T1000 (cell line): ENCODE results near the gene RALGPS1.

Experiments
- DNase-seq: peaks from one replicate; lab custom pipeline; 2025; ENCODE audit warnings: mixed read lengths; lab: John Stamatoyannopoulos, UW

RALGPS1 gene

GRCh38 chr9:127187231-127187956 lies 272.8 kb downstream of the RALGPS1 start:
- peak; percentile 32 for DNase-seq

- DNase-seq: no peak
Measured at GRCh38 chr9:127188396-127188795, 273.8 kb downstream of the RALGPS1 start.

- no peak for DNase-seq
Measured at GRCh38 chr9:127189628-127190027, 275.0 kb downstream of the RALGPS1 start.

- no peak for DNase-seq
Measured at GRCh38 chr9:127192744-127193143, 278.2 kb downstream of the RALGPS1 start.

- DNase-seq: no peak
Measured at GRCh38 chr9:127193483-127193882, 278.9 kb downstream of the RALGPS1 start.

- no peak for DNase-seq
Measured at GRCh38 chr9:127194881-127195713, 280.5 kb downstream of the RALGPS1 start.

GRCh38 chr9:127195976-127196825 lies 281.6 kb downstream of the RALGPS1 start:
- DNase-seq: no peak

- no peak for DNase-seq
Measured at GRCh38 chr9:127196826-127197145, 282.2 kb downstream of the RALGPS1 start.

GRCh38 chr9:127197186-127197860 lies 282.7 kb downstream of the RALGPS1 start:
- DNase-seq: no peak

GRCh38 chr9:127197861-127198430 lies 283.4 kb downstream of the RALGPS1 start:
- no peak for DNase-seq

GRCh38 chr9:127198587-127198986 lies 284.0 kb downstream of the RALGPS1 start:
- DNase-seq: no peak

- peak; percentile 53 for DNase-seq
Measured at GRCh38 chr9:127199001-127199791, 284.6 kb downstream of the RALGPS1 start.

- no peak for DNase-seq
Measured at GRCh38 chr9:127200106-127200862, 285.7 kb downstream of the RALGPS1 start.

GRCh38 chr9:127201071-127201541 lies 286.5 kb downstream of the RALGPS1 start:
- no peak for DNase-seq

- DNase-seq: no peak
Measured at GRCh38 chr9:127201731-127202130, 287.1 kb downstream of the RALGPS1 start.

- DNase-seq: no peak
Measured at GRCh38 chr9:127202461-127203169, 288.0 kb downstream of the RALGPS1 start.

GRCh38 chr9:127203681-127204327 lies 289.2 kb downstream of the RALGPS1 start:
- no peak for DNase-seq

GRCh38 chr9:127204771-127205470 lies 290.3 kb downstream of the RALGPS1 start:
- peak; percentile 55 for DNase-seq
